GM18951 (cell line): ENCODE data around the gene ARHGAP4.

Source experiments
- POLR2A ChIP-seq: IDR thresholded peaks from 4 replicates; pipeline ENCODE4 v1.6.1; 2011; ENCODE audit warnings: mild to moderate bottlenecking; ENCODE audit not compliant: insufficient read length, insufficient read depth; ENCODE audit errors: extremely low read depth
- in situ Hi-C: fragments of 300-500 bp; cut with MboI; formaldehyde crosslinking; loops from one replicate; pipeline ENCODE4 v1.12.0; 2022; ENCODE audit warnings: low sequenced_read_pairs, mixed read lengths, inconsistent platforms; ENCODE audit not compliant: unreplicated experiment

ARHGAP4 gene

GRCh38 chrX:153922932-153923857, 2.9 kb downstream of the ARHGAP4 start:
- in situ Hi-C loops: no loop called here
- TF ChIP-seq POLR2A: no peak

- TF ChIP-seq POLR2A: no peak
Observed at GRCh38 chrX:153921511-153922446, 4.3 kb downstream of the ARHGAP4 start.

DNA sequence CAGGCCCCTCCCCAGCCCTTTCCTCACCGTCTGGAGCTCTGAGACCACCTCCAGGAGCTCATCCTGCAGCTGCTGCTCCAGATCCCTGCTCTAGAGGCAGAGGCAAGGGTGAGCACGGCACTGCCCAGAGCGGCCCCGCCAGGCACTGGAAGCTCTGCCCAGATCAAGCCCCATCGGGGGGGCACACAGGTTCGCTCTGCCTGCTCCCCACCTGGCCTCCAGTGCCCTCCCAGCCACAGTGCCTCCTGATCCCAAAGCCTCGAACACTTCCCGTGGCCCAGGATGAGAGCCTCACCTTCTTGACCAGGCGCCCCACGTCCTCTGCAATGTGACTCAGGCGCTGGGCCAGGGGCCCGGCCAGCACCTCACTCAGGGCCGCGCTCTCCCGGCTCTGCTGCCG, 5.0 kb downstream of the ARHGAP4 start:
- in situ Hi-C loops: no loop called here
- TF ChIP-seq POLR2A: no peak

More at GRCh38 chrX:153921511-153922446, 4.3 kb downstream of the ARHGAP4 start:
- in situ Hi-C loops: no loop called here

DNA sequence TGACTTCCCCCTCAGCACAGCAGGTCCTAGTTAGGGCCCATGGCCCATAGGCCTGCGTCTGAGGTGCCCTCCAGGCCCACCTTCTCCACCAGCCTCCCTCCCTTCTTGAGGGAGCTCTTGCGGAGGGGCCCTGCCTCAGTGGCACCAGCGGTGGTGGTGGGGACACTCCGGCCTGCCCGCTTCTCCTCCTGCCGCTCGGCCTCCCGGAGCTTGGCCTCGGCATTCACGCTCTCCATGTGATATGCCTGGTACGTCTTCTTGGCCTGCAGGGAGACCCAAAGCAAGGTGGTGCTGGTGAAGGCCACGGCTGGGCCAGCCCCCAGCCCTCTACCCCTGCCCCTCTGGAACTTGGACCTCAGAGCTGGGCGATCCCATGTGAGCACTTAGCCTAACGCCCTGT, 5.5 kb downstream of the ARHGAP4 start:
- in situ Hi-C loops: no loop called here
- no peak for TF ChIP-seq POLR2A

DNA sequence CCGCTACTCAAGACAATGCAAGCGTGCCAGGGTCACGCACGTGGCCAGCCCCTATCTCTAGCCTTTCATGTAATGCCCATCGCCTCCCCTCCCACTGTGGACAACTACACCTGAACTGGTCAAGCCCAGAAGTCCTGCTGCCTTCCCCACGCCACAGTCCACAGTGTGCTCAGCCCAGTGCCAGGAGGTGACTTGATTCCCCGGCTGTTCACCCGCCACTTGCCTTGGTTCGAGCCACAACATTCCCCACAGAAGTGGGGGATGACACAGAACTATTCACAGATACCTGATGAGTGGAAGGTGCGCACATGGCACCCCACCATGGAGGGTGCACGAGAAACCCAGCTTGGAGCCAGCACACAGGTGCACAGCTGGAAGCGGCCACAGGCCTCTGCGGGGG, 6.8 kb downstream of the ARHGAP4 start:
- in situ Hi-C loops: no loop called here
- no peak for TF ChIP-seq POLR2A

GRCh38 chrX:153917869-153918268, 8.2 kb downstream of the ARHGAP4 start:
- no peak for TF ChIP-seq POLR2A
- in situ Hi-C loops: no loop called here

DNA sequence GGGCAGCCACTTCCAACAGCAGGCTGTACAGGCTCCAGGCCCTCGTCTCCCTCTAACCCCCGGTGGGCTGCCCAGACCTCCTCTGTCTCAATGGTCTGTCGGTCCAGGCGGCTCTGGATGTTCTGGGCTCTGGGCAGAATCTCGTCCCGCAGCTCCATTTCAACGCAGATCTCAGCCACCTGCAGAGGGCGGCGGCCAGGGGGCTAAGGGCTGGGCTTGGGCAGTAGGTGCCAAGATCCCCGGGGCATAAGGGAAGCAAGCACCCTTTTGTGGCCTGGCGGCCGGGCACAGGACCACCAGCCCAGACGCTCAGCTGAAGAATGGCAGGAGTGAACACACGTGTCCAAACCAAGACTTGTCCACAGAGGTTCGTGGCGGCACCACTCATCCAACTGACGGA, 12.4 kb downstream of the ARHGAP4 start:
- no peak for TF ChIP-seq POLR2A

GRCh38 chrX:153913211-153913610, 12.9 kb downstream of the ARHGAP4 start:
- in situ Hi-C loops: no loop called here
- no peak for TF ChIP-seq POLR2A

More for the DNA sequence above, 12.4 kb downstream of the ARHGAP4 start:
- in situ Hi-C loops: no loop called here

- TF ChIP-seq POLR2A: no peak
- in situ Hi-C loops: no loop called here
Observed at GRCh38 chrX:153911798-153912197, 14.3 kb downstream of the ARHGAP4 start.

DNA sequence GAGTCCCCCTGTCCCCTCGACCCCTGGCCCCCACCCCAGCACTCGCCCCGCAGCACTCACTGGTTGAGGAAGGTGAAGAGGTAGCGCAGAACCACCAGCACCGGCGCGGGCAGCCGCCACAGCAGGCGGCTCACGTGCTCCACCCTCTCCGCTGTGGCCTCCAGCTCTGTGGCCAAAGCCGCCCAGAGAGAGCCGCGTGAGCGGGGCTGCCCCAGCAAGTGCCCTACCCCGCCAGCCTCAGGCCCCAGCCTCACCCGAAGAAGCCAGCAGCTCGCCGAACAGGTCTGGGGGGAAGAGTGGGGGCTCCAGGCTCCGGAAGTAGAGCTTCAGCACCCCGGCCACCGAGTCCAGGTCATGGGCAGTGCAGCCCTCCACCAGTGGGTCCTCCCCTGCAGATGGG, 15.6 kb downstream of the ARHGAP4 start:
- in situ Hi-C loops: no loop called here
- no peak for TF ChIP-seq POLR2A

- TF ChIP-seq POLR2A: no peak
- in situ Hi-C loops: no loop called here
Observed at GRCh38 chrX:153909980-153910360, 16.1 kb downstream of the ARHGAP4 start.

DNA sequence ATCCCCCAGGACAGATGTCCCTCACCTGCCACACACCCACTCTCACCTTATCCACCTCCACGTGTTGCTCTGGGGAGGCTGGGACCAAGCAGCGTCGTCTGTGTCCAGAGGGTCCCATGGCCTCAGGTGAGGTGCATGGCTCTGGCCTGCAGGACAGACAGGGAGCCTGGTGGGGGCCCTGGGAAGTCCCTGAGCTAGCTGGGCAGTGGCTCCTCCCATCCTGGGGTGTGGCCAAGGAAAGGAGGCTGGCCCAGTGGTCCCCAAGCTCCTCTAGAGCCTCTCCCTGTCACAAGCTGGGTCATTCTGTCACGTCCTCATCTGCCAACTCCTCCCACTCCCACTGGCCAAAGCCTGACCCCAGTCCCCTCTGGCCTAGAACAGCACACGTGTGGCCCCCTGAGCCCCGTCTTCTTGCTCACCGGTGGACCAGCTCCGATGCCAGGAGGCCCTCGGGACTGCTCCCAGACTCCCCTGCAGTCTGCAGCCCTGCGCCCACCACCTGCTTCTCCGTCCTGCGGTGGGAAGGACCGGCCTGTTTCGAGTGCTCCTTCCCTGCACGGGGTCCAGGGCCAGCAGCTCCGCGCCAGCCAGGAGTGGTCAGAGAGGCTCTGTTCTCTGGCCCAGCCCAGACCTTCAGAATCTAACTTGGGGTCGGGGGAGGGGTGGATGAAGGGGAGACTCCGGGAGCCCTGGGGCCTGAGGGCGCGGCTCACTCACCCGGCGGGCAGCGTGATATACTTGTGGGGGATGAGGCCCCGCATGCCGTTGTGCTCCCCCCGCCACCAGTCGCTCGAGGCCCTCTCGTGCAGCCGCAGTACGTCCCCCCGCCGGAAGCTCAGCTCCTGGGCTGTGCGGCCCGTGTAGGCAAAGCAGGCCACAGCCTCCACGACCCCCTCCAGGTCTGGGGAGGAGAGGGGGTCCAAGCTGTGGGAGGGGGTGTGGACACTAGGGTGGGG, 16.8 kb downstream of the ARHGAP4 start:
- TF ChIP-seq POLR2A: no peak
- in situ Hi-C loops: no loop called here
